ENCODE results near the gene C10orf88. TPM values are rescaled to one million over a fixed set of nuclear protein-coding genes. Genes with fewer than 3 reads are reported as not detected.

Gene C10orf88
- polyA plus RNA-seq, 1 donor (not counting 4 experiments of a cell fraction or from before 2014, with no cell fraction given): 8.4 TPM

- no peaks in the 10 kb centered on the region for H4K20me1 ChIP-seq (ENCODE audit: control insufficient read depth, extremely low read depth, insufficient read depth, low read length)
- peaks cover 4% of the 10 kb centered on the region for H3K27me3 ChIP-seq (ENCODE audit: control insufficient read depth, extremely low read depth, insufficient read depth, low read length)
- no peak overlapping the region for H3K4me2 ChIP-seq (ENCODE audit: control insufficient read depth, extremely low read depth, insufficient read depth, low read depth, low read length)
- no peak overlapping the region for H3K4me3 ChIP-seq (ENCODE audit: control insufficient read depth in 2 of 3, extremely low read depth in 1 of 3, insufficient read depth in 2 of 3, low read depth in 1 of 3, low read length in 3 of 3)
- no peak overlapping the region for H3K9ac ChIP-seq (ENCODE audit: control insufficient read depth, extremely low read depth, insufficient read depth, low read length)
- H3K79me2 ChIP-seq (ENCODE audit: control insufficient read depth, insufficient read depth, low read length): no peaks in the 10 kb centered on the region
- no peak overlapping the region for H3K27ac ChIP-seq (ENCODE audit: control insufficient read depth, insufficient read depth, low read length)
- DNase-seq (ENCODE audit: low read depth, low spot score) (no peak), FAIRE-seq (no peak)
- no peaks in the 10 kb centered on the region for H3K4me1 ChIP-seq (ENCODE audit: control insufficient read depth, extremely low read depth, insufficient read depth, low read length)
- no peaks in the 10 kb centered on the region for H3K9me1 ChIP-seq (ENCODE audit: control insufficient read depth, extremely low read depth, insufficient read depth, low read length)
- H3K36me3 ChIP-seq (ENCODE audit: control insufficient read depth in 2 of 2, extremely low read depth in 1 of 2, insufficient read depth in 2 of 2, low read length in 2 of 2): no peaks in the 10 kb centered on the region
- H2AFZ ChIP-seq (ENCODE audit: control insufficient read depth, low read length): no peak overlapping the region
- TF ChIP-seq EZH2 (IDR thresholded peaks at IDR 0.05; ENCODE audit: low read length) (no peak), CTCF (optimal IDR thresholded peaks at IDR 0.05 in 1 of 3, IDR thresholded peaks at IDR 0.05 in 1 of 3, conservative IDR thresholded peaks at IDR 0.05 in 1 of 3; ENCODE audit: extremely low read depth in 1 of 3, insufficient read depth in 2 of 3, low read length in 3 of 3) (no peak)
- dilution Hi-C loops (cut with MboI; ENCODE audit: extremely low pct_ligation_motif_present, low sequenced_read_pairs): no loop called here
- no peaks in the 10 kb centered on the region for H3K9me3 ChIP-seq (ENCODE audit: control insufficient read depth, low read depth, low read length)
Observed at GRCh38 chr10:122966879-122967278, 12.9 kb upstream of the C10orf88 start.

GRCh38 chr10:122962405-122962804, 8.4 kb upstream of the C10orf88 start:
- H3K79me2 ChIP-seq (ENCODE audit: control insufficient read depth, insufficient read depth, low read length): no peaks in the 10 kb centered on the region
- no peak overlapping the region for H3K4me2 ChIP-seq (ENCODE audit: control insufficient read depth, extremely low read depth, insufficient read depth, low read depth, low read length)
- H3K27ac ChIP-seq (ENCODE audit: control insufficient read depth, insufficient read depth, low read length): no peak overlapping the region
- no peaks in the 10 kb centered on the region for H3K36me3 ChIP-seq (ENCODE audit: control insufficient read depth in 2 of 2, extremely low read depth in 1 of 2, insufficient read depth in 2 of 2, low read length in 2 of 2)
- FAIRE-seq (no peak), DNase-seq (ENCODE audit: low read depth, low spot score) (no peak)
- dilution Hi-C loops (cut with MboI; ENCODE audit: extremely low pct_ligation_motif_present, low sequenced_read_pairs): no loop called here
- no peak for TF ChIP-seq EZH2 (IDR thresholded peaks at IDR 0.05; ENCODE audit: low read length)
- TF ChIP-seq CTCF (optimal IDR thresholded peaks at IDR 0.05 in 1 of 3, IDR thresholded peaks at IDR 0.05 in 1 of 3, conservative IDR thresholded peaks at IDR 0.05 in 1 of 3; ENCODE audit: extremely low read depth in 1 of 3, insufficient read depth in 2 of 3, low read length in 3 of 3): no peak
- H3K9ac ChIP-seq (ENCODE audit: control insufficient read depth, extremely low read depth, insufficient read depth, low read length): no peak overlapping the region
- H3K9me1 ChIP-seq (ENCODE audit: control insufficient read depth, extremely low read depth, insufficient read depth, low read length): no peaks in the 10 kb centered on the region
- H3K27me3 ChIP-seq (ENCODE audit: control insufficient read depth, extremely low read depth, insufficient read depth, low read length): no peaks in the 10 kb centered on the region
- no peak overlapping the region for H3K4me3 ChIP-seq (ENCODE audit: control insufficient read depth in 2 of 3, extremely low read depth in 1 of 3, insufficient read depth in 2 of 3, low read depth in 1 of 3, low read length in 3 of 3)
- H3K4me1 ChIP-seq (ENCODE audit: control insufficient read depth, extremely low read depth, insufficient read depth, low read length): no peaks in the 10 kb centered on the region
- H3K9me3 ChIP-seq (ENCODE audit: control insufficient read depth, low read depth, low read length): no peaks in the 10 kb centered on the region
- no peak overlapping the region for H2AFZ ChIP-seq (ENCODE audit: control insufficient read depth, low read length)
- H4K20me1 ChIP-seq (ENCODE audit: control insufficient read depth, extremely low read depth, insufficient read depth, low read length): no peaks in the 10 kb centered on the region

Data from keratinocyte (primary cell).